Stimulated activated CD8-positive, alpha-beta memory T cell treated with anti-CD3 and anti-CD28 coated beads, Interleukin-4, amount 100 ng/mL, for 48 hours (primary cell): ENCODE data around the gene MYO10.
"Not testable (repeated sequence)": the region's sequence is repeated elsewhere in the genome, so short reads cannot be mapped to it uniquely, and the experiment has no call there.

Experiments
- DNase-seq: peaks from one replicate; pipeline ENCODE4 v3.0.0-alpha.2; 2020

Gene MYO10

GRCh38 chr5:16777432-16777831 is 158.7 kb downstream of the MYO10 start:
- DNase-seq: no peak

- no peak for DNase-seq
Observed at GRCh38 chr5:16776611-16777251, 159.4 kb downstream of the MYO10 start.

- DNase-seq: no peak
Observed at GRCh38 chr5:16774806-16775205, 161.3 kb downstream of the MYO10 start.

GRCh38 chr5:16773991-16774390 is 162.1 kb downstream of the MYO10 start:
- DNase-seq: no peak

GRCh38 chr5:16772556-16772955 is 163.5 kb downstream of the MYO10 start:
- no peak for DNase-seq

GRCh38 chr5:16768184-16768583 is 167.9 kb downstream of the MYO10 start:
- DNase-seq: no peak

- DNase-seq: no peak
Observed at GRCh38 chr5:16763211-16763610, 172.9 kb downstream of the MYO10 start.

- peak; percentile 28 for DNase-seq
Observed at GRCh38 chr5:16759147-16759773, 176.8 kb downstream of the MYO10 start.

GRCh38 chr5:16757989-16758501 is 178.0 kb downstream of the MYO10 start:
- DNase-seq: no peak

- not testable (repeated sequence) for DNase-seq
Observed at GRCh38 chr5:16757577-16757976, 178.5 kb downstream of the MYO10 start.

- no peak for DNase-seq
Observed at GRCh38 chr5:16757146-16757545, 178.9 kb downstream of the MYO10 start.

- no peak for DNase-seq
Observed at GRCh38 chr5:16756692-16757091, 179.4 kb downstream of the MYO10 start.

- no peak for DNase-seq
Observed at GRCh38 chr5:16755641-16756040, 180.4 kb downstream of the MYO10 start.

- DNase-seq: no peak
Observed at GRCh38 chr5:16754601-16755000, 181.5 kb downstream of the MYO10 start.

GRCh38 chr5:16754086-16754485 is 182.0 kb downstream of the MYO10 start:
- no peak for DNase-seq

- DNase-seq: no peak
Observed at GRCh38 chr5:16750445-16750844, 185.6 kb downstream of the MYO10 start.

- DNase-seq: no peak
Observed at GRCh38 chr5:16749626-16750025, 186.5 kb downstream of the MYO10 start.

- no peak for DNase-seq
Observed at GRCh38 chr5:16744164-16744880, 191.8 kb downstream of the MYO10 start.

- no peak for DNase-seq
Observed at GRCh38 chr5:16742938-16743337, 193.2 kb downstream of the MYO10 start.

GRCh38 chr5:16740811-16741392 is 195.2 kb downstream of the MYO10 start:
- no peak for DNase-seq

GRCh38 chr5:16740066-16740810 is 195.8 kb downstream of the MYO10 start:
- DNase-seq: no peak

- not testable (repeated sequence) for DNase-seq
Observed at GRCh38 chr5:16738393-16738792, 197.7 kb downstream of the MYO10 start.
